Measurements from ENCODE around the gene CGN. TPM values are rescaled to one million over a fixed set of nuclear protein-coding genes. Genes with fewer than 3 reads are reported as not detected.

The CGN gene
- total RNA-seq, 1 experiment from 2014 or later = 30.9 TPM

DNA sequence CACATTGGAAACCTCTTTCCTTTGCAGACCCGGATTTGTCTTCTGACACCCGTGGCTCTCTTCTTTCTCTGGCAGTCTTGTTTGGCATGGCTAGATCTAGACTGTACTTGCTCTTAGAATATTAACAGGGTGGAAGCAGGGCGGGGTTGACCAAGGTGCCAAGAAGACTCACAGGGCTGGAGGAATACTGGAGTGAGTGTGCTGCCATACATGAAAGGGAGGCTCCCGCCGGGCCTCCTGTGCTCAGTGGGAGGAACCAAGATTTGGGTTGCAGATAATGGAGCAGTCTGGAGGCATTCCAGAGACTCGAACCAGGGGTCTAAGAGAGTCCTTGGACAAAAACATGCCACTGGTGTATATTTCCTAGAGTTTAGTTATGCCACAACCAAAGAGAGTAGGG is 73.1 kb downstream of the CGN start:
- WGBS (ENCODE audit: extremely low coverage, insufficient read length, low lambda C conversion rate) = no CpG with 5 or more reads among the region's 6 CpGs
- H2AFZ ChIP-seq (ENCODE audit: low read length) = no peak overlapping the region
- no peak overlapping the region for H3K9ac ChIP-seq (ENCODE audit: extremely low read depth, insufficient read length, low read length)
- Mint-ChIP-seq H3K4me3 (no peak overlapping the region), H3K4me1 (peaks cover 5 to 10% of the 10 kb centered on the region in 2 experiments), H3K27me3 (ENCODE audit: low read depth) (no peaks in the 10 kb centered on the region), H3K27ac (peak overlapping the region in 2 of 3 experiments; percentile 72 to 76; a peak in 4 of 7 replicates), H3K36me3 (ENCODE audit: insufficient read depth in 1 of 3, low read depth in 3 of 3) (peaks cover 2 to 25% (median 8%) of the 10 kb centered on the region in 3 experiments; a peak in 6 of 7 replicates), H3K9me3 (no peaks in the 10 kb centered on the region)
- H3K4me1 ChIP-seq (ENCODE audit: insufficient read depth, low read length) = no peaks in the 10 kb centered on the region
- H3K18ac ChIP-seq (ENCODE audit: insufficient read length, low read depth, low read length) = no peak overlapping the region
- no peak overlapping the region for H4K91ac ChIP-seq (ENCODE audit: insufficient read length, low read depth, low read length)
- no peak for DNase-seq
- H3K79me1 ChIP-seq (ENCODE audit: insufficient read depth, low read depth, low read length, poor library complexity, severe bottlenecking) = no peaks in the 10 kb centered on the region
- no peak overlapping the region for H2BK15ac ChIP-seq (ENCODE audit: low read depth, low read length)
- no peak overlapping the region for H4K8ac ChIP-seq (replicated peaks; ENCODE audit: insufficient read length, low read depth, low read length)
- no peaks in the 10 kb centered on the region for H3K23me2 ChIP-seq (ENCODE audit: insufficient read length, low read depth, low read length, poor library complexity, severe bottlenecking)
- H3K79me2 ChIP-seq (ENCODE audit: insufficient read depth, low read length) = no peaks in the 10 kb centered on the region
- TF ChIP-seq, protein P1, sequence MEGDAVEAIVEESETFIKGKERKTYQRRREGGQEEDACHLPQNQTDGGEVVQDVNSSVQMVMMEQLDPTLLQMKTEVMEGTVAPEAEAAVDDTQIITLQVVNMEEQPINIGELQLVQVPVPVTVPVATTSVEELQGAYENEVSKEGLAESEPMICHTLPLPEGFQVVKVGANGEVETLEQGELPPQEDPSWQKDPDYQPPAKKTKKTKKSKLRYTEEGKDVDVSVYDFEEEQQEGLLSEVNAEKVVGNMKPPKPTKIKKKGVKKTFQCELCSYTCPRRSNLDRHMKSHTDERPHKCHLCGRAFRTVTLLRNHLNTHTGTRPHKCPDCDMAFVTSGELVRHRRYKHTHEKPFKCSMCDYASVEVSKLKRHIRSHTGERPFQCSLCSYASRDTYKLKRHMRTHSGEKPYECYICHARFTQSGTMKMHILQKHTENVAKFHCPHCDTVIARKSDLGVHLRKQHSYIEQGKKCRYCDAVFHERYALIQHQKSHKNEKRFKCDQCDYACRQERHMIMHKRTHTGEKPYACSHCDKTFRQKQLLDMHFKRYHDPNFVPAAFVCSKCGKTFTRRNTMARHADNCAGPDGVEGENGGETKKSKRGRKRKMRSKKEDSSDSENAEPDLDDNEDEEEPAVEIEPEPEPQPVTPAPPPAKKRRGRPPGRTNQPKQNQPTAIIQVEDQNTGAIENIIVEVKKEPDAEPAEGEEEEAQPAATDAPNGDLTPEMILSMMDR (conservative IDR thresholded peaks at IDR 0.05) = no peak
- H3K56ac ChIP-seq (ENCODE audit: insufficient read length, low read depth, low read length) = no peak overlapping the region
- H3T11ph ChIP-seq (ENCODE audit: low read length) = no peak overlapping the region
- no peaks in the 10 kb centered on the region for H3K9me3 ChIP-seq (ENCODE audit: control insufficient read depth, low read depth, low read length)
- H4K5ac ChIP-seq (ENCODE audit: insufficient read length, low read depth, low read length) = no peak overlapping the region
- no peak overlapping the region for H3K27ac ChIP-seq (ENCODE audit: insufficient read length, low read depth, low read length)
- H3K4me2 ChIP-seq (ENCODE audit: insufficient read depth, insufficient read length, low read length) = no peak overlapping the region
- no peak overlapping the region for H2BK12ac ChIP-seq (ENCODE audit: insufficient read length, low read depth, low read length)
- H2AK5ac ChIP-seq (ENCODE audit: insufficient read length, low read length) = no peak overlapping the region
- no peak overlapping the region for H3K23ac ChIP-seq (ENCODE audit: insufficient read length, low read depth, low read length)
- H3K4ac ChIP-seq (ENCODE audit: low read depth, low read length) = no peak overlapping the region
- no peak overlapping the region for H2BK5ac ChIP-seq (ENCODE audit: insufficient read length, low read length)
- H4K20me1 ChIP-seq (ENCODE audit: control insufficient read depth, insufficient read depth, insufficient read length) = no peaks in the 10 kb centered on the region
- no peak overlapping the region for H2BK20ac ChIP-seq (ENCODE audit: low read depth, low read length, poor library complexity, severe bottlenecking)
- H3K27me3 ChIP-seq (ENCODE audit: insufficient read depth, low read length) = no peaks in the 10 kb centered on the region
- H3K14ac ChIP-seq (ENCODE audit: insufficient read depth, low read length) = no peak overlapping the region
- H2BK120ac ChIP-seq (ENCODE audit: low read depth, low read length, poor library complexity, severe bottlenecking) = no peak overlapping the region
